Stimulated activated CD8-positive, alpha-beta memory T cell treated with anti-CD3 and anti-CD28 coated beads, Interleukin-4, amount 100 ng/mL, for 48 hours (primary cell): ENCODE measurements around the gene CRYGB.

Experiments used
- DNase-seq: peaks from one replicate; pipeline ENCODE4 v3.0.0-alpha.2; 2020

CRYGB gene, protein sequence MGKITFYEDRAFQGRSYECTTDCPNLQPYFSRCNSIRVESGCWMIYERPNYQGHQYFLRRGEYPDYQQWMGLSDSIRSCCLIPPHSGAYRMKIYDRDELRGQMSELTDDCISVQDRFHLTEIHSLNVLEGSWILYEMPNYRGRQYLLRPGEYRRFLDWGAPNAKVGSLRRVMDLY

DNA sequence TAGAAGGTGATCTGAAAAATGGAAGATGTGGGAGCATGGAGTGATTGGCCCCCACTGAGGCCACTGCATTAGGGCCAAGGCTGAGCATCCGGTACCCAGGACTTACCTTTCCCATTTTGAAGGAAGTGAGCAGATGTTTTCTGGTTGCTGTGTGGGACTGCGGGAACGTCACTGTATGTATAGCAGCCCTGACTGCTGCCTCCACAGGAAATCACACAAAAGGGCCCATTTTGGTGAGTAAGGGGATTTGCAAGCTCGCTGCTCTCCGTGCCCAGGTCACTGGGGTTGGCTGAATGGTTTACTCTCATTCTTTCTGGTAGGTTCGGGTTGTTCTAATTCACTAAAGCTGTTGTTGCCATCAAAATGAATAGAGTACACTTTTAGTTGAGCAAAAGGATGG lies at the start of gene CRYGB:
Gene CRYGB, minus strand, starts transcription at position 153 of the 400 bp plus-strand sequence. Its CDS starts 38 bp downstream, at position 115.
- no peak for DNase-seq

DNA sequence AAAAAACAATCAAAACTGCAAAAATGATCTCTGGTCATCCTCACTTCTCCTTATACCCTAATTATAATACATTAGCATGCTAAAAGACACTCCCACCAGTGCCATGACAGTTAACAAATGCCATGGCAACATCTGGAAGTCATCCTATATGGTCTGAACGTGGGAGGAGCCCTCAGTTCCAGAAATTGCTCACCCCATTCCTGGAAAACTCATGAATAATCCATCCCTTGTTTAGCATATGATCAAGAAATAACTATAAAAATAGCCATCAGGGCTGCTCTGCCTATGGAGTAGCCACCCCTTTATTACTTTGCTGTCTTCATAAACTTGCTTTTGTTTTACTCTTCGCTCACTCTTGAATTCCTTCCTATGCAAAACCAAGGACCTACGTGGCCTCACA lies 49.6 kb upstream of the CRYGB start:
- DNase-seq = no peak

DNA sequence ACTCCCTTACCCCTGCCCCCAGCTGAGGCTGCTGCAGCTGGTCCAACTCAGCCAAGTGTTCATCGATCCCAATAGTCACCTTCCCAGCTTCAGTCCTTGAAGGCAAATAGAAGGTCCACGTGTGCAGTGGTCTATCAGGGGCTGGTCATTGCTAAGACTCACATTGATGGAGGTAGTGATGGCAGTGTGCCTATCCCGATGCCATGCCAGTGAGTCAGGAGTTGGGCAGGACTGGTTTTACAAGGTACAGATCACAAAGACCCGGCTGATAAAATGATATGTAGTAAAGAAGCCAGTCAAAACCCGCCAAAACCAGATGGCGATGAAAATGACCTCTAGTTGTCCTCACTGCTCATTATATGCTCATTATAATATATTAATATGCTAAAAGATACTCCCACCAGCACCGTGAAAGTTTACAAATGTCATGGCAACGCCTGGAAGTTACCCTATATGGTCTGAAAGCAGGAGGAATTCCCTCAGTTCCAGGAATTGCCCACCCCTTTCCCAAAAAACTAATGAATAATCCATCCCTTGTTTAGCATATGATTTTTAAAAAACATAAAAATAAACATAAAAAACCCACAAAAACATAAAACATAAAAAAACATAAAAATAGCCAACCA lies 46.8 kb upstream of the CRYGB start:
- no peak for DNase-seq

DNA sequence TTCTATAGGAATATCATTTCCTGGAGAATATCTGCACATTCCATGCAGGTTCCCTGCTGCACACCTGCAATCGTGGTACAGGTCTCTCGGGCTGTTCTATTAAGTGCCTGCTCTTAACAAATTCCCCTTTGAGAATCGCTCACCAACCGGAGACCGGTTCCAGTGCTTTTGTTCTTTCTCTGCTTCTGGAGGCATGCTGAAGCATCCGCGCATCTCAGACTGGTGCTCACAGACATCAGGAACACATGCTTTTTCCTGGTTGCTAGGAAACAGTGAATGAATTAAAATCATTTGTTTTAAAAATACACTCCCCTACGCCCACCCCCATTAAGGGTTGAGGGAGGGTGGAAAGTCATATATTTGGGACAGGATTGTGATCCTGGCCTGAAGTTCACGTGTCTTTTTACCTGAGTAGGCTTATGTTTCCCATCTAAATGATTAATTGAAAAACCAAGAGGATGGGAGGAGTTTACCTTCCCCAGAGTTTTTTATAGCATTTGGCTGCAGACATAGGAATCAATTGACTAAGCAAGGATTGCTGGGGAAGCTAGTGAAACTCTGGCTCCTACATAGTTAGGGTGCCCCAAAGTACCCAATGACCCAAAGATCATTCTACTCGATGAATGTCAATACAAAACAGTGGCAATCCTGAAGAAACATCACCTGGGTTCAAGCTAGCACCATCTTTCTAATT lies 44.0 kb upstream of the CRYGB start, which contains the start of gene C2orf80:
Gene C2orf80, minus strand, starts transcription at position 221 of the 694 bp plus-strand sequence. CDS start 3,044 bp downstream, outside the sequence.
- DNase-seq = no peak

DNA sequence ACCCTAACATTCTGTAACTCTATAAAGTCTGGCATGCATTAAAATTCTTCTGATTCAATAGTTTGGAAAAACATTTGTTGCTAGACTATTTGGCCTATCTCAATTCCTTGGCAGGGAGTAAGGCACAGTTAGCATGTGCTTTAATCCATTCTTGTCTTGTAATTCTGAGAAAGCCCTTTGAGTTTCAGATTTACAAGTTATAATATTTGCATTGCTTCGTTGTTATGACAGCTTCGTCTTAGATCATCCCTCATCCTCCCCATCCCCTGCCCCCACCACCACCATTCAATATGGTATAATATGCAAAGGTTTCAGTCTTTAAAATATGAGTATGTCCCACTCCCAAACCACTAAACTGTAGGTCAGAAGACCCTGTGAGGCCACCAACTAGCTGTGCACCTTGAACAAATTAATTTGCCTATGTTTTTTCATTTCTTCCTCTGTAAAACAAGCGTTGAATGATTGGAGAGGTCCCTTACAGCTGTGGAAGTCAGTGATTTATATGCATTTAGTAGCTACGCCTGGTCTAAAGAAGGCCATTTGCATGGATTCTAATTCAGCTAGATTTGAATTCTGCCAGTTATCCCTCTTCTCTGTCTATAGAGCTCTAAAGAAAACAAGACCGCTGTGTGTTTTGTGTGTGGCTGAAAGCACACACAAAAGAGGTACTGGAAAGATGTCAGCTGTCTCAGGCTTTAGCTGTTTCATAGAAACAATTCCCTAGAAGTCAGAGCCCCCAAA lies 43.3 kb upstream of the CRYGB start:
- no peak for DNase-seq

DNA sequence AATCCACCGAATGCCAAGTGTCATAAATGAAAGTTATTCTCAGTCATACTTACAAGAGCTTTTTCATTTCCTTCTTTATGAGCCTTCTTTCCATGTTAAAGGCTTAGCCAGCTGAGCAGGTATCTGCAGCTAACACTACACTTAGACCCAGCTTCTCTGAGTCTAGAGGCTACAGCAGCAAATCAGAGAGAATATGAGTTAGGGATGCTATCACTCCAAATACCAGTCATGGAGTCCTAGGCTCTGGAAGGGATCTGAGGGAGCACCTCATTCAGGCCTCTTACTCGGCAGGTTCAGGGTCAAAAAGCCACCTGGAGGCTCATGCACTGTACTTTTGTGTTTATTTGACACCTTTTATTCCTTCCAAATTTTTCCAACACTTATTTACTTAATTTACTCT lies 40.9 kb upstream of the CRYGB start:
- DNase-seq = no peak

DNA sequence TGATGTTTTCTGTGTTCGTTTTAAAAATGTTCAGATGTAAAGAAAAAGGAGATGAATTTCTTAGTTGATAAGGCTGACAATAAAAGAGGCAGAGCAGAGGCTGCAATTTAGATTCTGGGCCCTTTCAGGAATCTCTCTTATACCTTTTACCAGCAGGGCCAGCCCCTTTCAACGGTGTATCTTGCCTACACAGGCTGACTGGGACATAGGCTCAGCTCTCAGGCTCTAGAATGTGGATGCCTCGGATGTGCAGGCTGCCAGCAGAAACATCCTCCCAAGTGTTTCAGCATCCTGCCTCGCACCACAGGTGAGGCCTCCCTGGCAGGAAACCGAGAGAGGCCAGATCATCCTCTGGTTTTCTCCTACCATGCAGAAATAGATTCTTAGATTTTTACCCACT lies 40.5 kb upstream of the CRYGB start:
- DNase-seq = no peak

DNA sequence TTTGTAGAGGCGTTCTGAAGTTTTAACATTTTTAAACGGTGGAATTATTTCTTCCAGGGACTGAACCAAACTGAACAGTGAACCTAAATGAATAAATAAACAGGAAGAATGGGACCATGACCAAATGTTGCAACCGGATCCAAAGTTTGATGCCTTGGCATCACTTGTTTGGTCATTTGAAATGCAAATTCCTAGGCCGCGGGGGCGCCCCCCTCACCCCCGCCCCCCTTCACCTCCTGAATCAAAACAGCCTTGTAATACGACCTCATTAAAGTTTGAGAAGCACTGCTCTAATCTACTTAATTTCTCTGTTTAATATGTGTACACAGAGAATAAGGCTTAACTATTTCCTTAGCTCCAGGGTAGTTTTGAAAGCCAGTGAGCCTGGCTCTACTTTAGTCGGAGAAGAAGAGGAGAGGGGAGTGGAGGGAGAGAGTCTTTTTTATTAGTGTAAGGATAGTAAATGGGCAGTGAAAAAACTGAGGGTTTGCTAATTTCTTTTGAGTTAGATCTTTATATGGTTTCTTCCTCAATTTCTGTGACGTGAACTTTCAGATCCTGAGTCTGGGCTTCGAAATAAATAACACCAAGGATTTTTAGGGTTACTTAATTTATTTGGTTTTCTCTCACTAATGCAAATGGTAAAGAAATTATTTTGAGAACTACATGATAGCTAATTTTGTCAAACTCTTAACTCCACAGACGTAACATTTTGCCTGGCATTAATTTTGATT lies 38.2 kb upstream of the CRYGB start:
- no peak for DNase-seq

DNA sequence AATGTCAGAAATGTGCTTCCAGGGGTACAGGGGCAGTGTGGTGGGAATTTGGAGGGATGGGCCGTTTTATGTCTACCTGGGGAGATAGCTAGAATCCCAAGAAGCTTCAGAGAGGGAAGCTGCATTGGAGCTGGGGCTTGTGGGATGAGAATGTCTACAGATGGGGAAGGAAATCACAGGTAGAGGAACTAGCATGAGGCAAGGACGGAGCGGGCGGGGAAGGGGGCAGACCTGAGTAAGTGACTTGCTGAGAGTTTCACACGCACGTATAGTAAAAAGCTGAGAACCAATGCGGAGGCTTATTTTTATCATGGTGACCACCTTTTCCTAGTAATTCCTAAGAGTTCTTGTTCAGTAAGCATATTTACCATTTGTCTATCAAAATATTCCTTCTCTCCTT lies 37.6 kb upstream of the CRYGB start:
- DNase-seq = no peak

DNA sequence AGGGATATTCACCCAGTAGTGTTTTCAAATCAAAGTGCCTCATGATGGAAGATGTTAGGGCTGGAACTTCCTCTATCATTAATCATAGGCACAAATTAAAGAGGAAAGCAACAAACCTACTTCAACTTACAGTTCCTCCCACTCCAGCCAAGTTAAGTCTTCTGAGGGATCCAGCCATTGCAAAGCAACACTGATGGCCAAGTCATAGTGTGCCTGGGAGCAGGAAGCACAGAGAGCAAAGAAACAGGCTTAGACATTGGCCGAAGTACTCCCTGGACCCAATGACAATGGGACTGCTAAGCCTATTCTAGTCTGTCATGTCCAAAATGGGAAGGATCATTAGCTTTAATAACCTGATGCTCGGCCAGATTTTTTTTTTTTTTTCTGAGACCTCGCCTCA lies 36.9 kb upstream of the CRYGB start:
- DNase-seq = no peak

DNA sequence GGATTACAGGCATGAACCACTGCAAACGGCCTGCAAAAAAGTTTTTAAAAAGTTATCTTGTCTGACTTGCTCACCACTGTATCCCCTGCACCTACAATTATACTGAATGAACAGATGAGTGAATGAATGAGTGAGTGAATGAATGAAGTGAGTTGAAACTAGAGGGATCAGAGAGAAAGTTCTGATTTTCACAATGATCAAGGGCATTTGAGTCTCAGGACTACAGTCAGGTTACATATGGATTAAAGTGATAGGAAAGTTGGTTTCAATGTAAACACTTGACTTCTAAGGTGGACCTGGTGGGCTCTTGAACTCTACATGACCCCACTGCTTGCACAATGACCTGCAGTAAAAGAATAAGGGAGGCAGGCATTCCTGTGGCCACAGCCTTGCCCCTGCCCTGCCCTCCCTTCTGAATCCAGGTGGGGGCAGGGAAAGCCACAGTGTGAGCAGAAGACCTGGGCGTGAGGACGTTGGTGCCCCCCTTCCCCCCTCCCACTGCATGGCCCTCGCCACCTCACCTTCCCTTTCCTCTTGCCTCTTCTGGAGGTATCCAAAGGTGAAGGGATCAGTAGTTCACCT lies 33.2 kb upstream of the CRYGB start:
- no peak for DNase-seq

DNA sequence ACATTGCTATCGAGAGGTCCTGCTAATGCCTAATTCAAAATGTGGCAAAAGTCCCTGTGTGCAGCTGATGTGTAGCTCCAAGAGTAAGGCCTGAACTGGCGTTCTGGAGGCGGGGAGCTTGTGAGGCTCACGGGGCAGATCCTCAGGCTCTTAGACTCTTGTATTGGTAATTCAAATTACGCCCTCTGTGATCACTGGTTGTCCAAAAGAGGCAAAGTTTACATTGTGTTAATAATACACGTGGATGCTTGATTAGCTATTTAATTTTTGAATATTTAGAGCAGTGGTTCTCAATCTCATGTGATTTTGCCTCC lies 29.8 kb upstream of the CRYGB start:
- no peak for DNase-seq

DNA sequence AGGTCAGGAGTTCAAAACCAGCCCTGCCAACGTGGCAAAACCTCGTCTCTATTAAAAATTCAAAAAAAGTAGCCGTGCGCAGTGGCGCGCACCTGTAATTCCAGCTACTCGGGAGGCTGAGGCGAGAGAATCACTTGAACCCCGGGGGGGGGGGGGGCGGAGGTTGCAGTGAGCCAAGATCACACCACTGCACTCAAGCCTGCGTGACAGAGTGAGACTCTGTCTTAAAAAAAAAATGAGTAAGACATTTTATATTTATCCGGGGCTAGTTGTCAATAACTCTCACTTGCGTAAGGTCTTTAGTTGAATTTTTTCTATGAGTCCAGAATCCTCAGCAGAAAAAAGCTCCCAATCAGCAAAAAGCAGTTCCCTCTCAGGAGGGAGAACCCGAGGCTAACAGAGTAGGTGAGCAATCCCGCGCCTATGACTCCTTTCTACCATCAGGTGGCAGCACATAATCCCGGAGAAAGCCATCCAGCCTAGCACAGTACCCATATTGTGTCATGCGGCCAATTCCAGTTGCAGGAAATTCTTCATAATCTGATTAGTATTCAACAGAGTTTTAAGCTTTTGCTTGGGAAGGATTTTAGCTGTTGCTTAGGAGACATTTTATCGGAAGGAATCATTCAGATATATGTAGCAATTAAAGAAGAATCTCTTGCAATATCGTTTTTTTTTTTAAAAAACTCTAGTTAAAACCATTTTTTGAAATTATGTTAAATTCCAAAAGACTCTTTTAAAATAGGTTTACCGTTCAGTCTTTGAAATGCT lies 29.3 kb upstream of the CRYGB start:
- peak; percentile 75 for DNase-seq

DNA sequence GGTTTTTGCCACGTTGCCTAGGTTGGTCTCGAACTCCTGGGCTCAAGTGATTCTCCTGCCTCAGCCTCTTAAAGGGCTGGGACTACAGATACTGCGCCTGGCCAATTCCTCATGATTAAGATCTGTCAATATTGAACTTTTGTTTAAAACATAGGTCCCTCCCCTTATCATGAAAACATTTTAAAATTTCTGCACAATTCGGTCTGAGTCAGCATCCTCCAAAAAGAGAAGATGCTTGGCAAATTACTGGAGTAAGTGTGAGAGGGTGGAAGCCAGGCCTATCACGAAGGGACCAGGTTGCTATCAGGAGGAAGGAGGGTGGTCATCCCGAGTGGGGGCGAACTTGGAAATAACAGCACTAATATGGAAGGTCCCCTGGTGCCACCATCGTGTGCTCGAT lies 28.2 kb upstream of the CRYGB start:
- no peak for DNase-seq

DNA sequence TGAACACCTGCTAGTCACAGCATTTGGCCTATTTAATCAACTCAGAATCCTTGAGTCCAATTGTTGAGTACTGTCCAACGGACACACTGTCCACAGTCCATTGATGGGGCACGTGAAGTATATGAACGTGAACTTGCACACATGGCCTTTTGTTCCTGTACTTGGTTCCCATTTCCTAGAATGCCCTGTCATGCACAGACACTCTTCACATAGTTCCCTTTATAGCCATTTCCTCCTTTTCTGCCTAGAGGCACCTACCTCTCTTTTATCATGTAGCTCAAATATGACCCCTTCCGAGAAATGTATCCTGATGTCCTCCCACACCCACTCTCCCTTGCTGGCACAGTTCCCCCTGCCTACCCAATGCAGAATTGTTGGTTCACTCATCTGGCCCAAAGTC lies 26.2 kb upstream of the CRYGB start:
- no peak for DNase-seq

DNA sequence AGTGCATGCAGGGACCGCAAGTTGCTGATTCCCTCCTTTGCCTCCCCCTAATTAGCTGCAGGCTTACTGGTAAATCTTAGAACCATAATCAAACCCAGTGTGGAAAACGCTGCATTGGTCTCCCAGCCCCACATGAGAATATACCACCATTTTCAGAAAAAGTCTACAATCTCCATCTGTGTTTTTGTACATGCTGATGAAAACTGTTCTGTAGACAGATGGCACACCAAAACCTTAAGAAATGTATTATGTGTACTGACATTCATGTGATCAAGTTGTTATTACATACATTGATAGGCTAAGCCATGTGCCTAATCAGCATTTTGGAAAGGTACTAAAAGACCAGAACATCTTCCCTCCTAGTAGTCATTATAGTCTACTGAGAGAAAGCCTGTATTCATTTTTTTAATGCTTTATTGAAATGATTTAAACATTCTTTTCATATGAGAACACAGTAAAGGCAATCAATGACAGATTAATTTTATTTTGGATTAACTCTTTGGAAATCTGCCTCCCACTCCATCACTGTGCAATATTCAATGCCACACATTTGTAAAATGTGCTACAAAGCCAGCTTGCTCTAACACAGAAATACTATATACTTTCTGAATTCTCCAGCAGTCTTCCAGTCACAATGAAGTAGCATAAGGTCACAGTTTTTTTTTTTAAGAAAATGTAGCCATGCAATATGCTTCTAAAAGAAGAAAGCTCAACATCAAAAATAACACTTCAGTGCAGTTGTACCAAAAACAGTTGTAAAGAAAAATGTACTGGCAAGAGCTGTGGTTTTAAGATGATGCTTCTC lies 19.2 kb upstream of the CRYGB start:
- no peak for DNase-seq

DNA sequence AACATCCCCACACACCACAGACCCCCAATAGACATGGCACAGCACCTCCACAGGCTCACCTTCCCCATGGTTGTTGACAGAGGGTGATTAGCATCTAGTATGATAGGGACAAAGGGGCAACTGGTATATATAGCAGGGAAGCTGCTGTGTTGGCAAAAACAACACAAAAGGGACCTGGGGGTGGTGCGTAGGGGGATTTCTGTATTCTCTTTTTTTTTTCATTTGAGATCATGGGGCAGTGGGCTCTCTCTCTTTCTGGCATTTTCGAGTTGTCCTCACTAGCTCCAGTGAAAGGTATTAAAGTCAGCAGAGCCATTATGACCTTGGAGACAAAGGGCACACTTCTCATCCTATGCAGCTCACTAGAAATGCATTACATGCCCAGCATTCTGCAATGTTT lies 17.5 kb upstream of the CRYGB start, which contains the start of gene CRYGA:
Gene CRYGA, minus strand, starts transcription at position 101 of the 400 bp plus-strand sequence. Its CDS starts 33 bp downstream, at position 68.
- no peak for DNase-seq

DNA sequence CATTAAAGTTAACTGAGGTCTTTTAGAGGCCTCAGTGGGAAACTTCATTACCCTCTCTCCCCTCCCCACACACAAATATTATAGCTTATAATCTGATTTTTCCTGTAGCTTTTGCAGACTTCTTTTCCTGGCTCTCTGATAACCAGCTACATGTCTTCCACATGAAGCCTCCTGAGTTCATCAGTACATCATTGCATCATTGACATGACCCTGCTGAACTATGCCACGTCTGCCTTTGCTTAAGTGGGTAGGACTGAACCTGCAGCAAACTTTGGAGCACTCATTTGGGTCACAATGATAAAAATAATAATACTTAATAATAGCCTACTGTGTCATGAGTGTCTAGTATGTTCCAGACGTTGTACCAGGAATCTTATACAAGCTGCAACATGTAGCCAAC lies 10.5 kb upstream of the CRYGB start:
- no peak for DNase-seq

DNA sequence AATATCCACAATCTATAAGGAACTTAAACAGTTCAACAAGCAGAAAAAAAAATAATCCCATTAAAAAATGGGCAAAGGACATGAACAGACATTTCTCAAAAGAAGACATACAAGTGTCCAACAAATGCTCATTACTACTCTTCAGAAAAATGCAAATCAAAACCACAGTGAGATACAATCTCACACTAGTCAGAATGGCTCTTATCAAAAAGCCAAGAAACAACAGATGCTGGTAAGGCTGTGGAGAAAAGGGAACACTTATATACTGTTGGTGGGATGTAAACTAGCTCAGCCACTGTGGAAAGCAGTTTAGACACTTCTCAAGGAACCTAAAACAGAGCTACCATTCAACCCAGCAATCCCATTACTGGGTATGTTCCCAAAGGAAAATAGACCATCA lies 7.2 kb upstream of the CRYGB start:
- DNase-seq = no peak

DNA sequence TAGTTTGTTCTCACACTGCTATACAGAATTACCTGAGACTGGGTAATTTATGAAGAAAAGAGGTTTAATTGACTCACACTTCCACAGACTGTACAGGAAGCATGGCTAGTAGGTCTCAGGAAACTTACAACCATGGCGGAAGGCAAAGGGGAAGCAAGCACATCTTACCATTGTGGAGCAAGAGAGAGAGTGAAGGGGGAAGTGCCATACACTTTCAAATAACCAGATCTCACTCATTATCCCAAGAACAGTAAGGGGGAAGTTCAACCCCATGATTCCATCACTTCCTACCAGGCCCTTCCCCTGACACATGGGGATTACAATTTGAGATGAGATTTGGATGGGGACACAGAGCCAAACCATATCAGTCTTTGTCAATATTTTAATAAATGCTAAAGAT lies 5.0 kb upstream of the CRYGB start:
- DNase-seq = no peak

DNA sequence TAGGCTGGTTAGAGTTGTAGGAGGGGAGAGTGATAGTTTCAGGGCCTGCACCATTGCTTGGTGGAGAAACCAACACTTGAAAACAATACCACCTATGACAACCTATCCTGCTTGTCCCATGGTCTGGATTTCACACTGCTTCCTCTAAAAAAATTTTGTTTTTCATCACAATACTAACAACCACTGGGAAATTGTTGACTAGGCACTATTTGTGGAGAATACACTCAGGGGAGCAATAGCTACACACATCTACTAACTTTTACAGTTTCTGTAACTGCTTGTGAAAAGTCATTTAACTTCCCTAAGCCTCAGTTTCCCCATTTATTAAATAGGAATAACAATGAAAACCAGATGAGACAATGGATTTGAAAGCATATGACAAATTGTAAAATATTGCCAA lies 4.1 kb upstream of the CRYGB start:
- no peak for DNase-seq
